Measurements from ENCODE around the gene ANKRD13B. TPM values are rescaled to one million over a fixed set of nuclear protein-coding genes. Genes with fewer than 3 reads are reported as not detected.
A peak's percentile ranks its signal among the peaks of the same experiment; 100 is the strongest.

ANKRD13B gene
- total RNA-seq, 1 donor from 2014 or later, result 17.9 TPM

GRCh38 chr17:29586676-29587469, 6.1 kb upstream of the ANKRD13B start:
- H3K79me2 ChIP-seq (ENCODE audit: insufficient read depth, low read length), result peaks cover 71% of the 10 kb centered on the region
- no peak overlapping the region for H3K27ac Mint-ChIP-seq (ENCODE audit: unreplicated experiment)
- DNase-seq (ENCODE audit: low read depth) (no peak), FAIRE-seq (no peak)
- no peaks in the 10 kb centered on the region for H3K27me3 Mint-ChIP-seq (ENCODE audit: low read depth, unreplicated experiment)
- H4K20me1 ChIP-seq (ENCODE audit: insufficient read depth, low read length), result peaks cover 70% of the 10 kb centered on the region
- H3K36me3 ChIP-seq (ENCODE audit: insufficient read depth, low read length), result no peaks in the 10 kb centered on the region
- peaks cover 18% of the 10 kb centered on the region for H3K4me1 Mint-ChIP-seq (ENCODE audit: low read depth, unreplicated experiment)
- H2AFZ ChIP-seq (ENCODE audit: low read depth, low read length), result no peak overlapping the region
- peak overlapping the region; percentile 93 for H3K4me3 Mint-ChIP-seq (ENCODE audit: unreplicated experiment)
- TF ChIP-seq EZH2 (IDR thresholded peaks at IDR 0.05; ENCODE audit: insufficient read depth, low read length), result no peak
- no peak for TF ChIP-seq CTCF (IDR thresholded peaks at IDR 0.05; ENCODE audit: insufficient read depth, low read depth, low read length)
- no peaks in the 10 kb centered on the region for H3K9me3 Mint-ChIP-seq (ENCODE audit: unreplicated experiment)
- no peak overlapping the region for H3K27ac ChIP-seq (ENCODE audit: low read depth, low read length)
- H3K9ac ChIP-seq (ENCODE audit: low read length), result peak overlapping the region; percentile 79
- no peak overlapping the region for H3K4me3 ChIP-seq (ENCODE audit: insufficient read depth, low read depth, low read length)
- H3K4me1 ChIP-seq (ENCODE audit: insufficient read depth, low read length), result peaks cover 60% of the 10 kb centered on the region
- H3K36me3 Mint-ChIP-seq (ENCODE audit: low read depth, unreplicated experiment), result peaks cover 4% of the 10 kb centered on the region
- no peaks in the 10 kb centered on the region for H3K27me3 ChIP-seq (ENCODE audit: insufficient read depth, low read length)
- no peaks in the 10 kb centered on the region for H3K9me3 ChIP-seq (ENCODE audit: insufficient read depth, low read depth, low read length)
- H3K4me2 ChIP-seq (ENCODE audit: low read length), result peak overlapping the region; percentile 88

- Histone ChIP-seq H2AFZ (ENCODE audit: low read depth, low read length) (no peak overlapping the region), H3K27ac (ENCODE audit: low read depth, low read length) (no peak overlapping the region), H3K36me3 (ENCODE audit: insufficient read depth, low read length) (no peaks in the 10 kb centered on the region), H3K4me2 (ENCODE audit: low read length) (peak overlapping the region; percentile 88), H3K4me1 (ENCODE audit: insufficient read depth, low read length) (peaks cover 67% of the 10 kb centered on the region), H3K9ac (ENCODE audit: low read length) (peak overlapping the region; percentile 79), H3K4me3 (ENCODE audit: insufficient read depth, low read depth, low read length) (peak overlapping the region; percentile 81), H3K9me3 (ENCODE audit: insufficient read depth, low read depth, low read length) (no peaks in the 10 kb centered on the region), H3K79me2 (ENCODE audit: insufficient read depth, low read length) (peaks cover 64% of the 10 kb centered on the region), H4K20me1 (ENCODE audit: insufficient read depth, low read length) (peaks cover 63% of the 10 kb centered on the region), H3K27me3 (ENCODE audit: insufficient read depth, low read length) (no peaks in the 10 kb centered on the region)
- H3K27me3 Mint-ChIP-seq (ENCODE audit: low read depth, unreplicated experiment), result no peaks in the 10 kb centered on the region
- TF ChIP-seq CTCF (IDR thresholded peaks at IDR 0.05; ENCODE audit: insufficient read depth, low read depth, low read length) (no peak), EZH2 (IDR thresholded peaks at IDR 0.05; ENCODE audit: insufficient read depth, low read length) (no peak)
- peak overlapping the region; percentile 93 for H3K4me3 Mint-ChIP-seq (ENCODE audit: unreplicated experiment)
- H3K9me3 Mint-ChIP-seq (ENCODE audit: unreplicated experiment), result no peaks in the 10 kb centered on the region
- DNase-seq (ENCODE audit: low read depth), result no peak
- H3K4me1 Mint-ChIP-seq (ENCODE audit: low read depth, unreplicated experiment), result peaks cover 21% of the 10 kb centered on the region
- H3K36me3 Mint-ChIP-seq (ENCODE audit: low read depth, unreplicated experiment), result no peaks in the 10 kb centered on the region
- no peak overlapping the region for H3K27ac Mint-ChIP-seq (ENCODE audit: unreplicated experiment)
- no peak for FAIRE-seq
Measured at GRCh38 chr17:29587591-29587990, 5.3 kb upstream of the ANKRD13B start.

GRCh38 chr17:29588017-29588561, 4.8 kb upstream of the ANKRD13B start:
- Histone ChIP-seq H3K9me3 (ENCODE audit: insufficient read depth, low read depth, low read length) (no peaks in the 10 kb centered on the region), H2AFZ (ENCODE audit: low read depth, low read length) (peak overlapping the region; percentile 67), H3K4me1 (ENCODE audit: insufficient read depth, low read length) (peaks cover 70% of the 10 kb centered on the region), H3K9ac (ENCODE audit: low read length) (peak overlapping the region; percentile 79), H3K4me3 (ENCODE audit: insufficient read depth, low read depth, low read length) (peak overlapping the region; percentile 81), H4K20me1 (ENCODE audit: insufficient read depth, low read length) (peaks cover 58% of the 10 kb centered on the region), H3K4me2 (ENCODE audit: low read length) (peak overlapping the region; percentile 88), H3K27me3 (ENCODE audit: insufficient read depth, low read length) (no peaks in the 10 kb centered on the region), H3K36me3 (ENCODE audit: insufficient read depth, low read length) (no peaks in the 10 kb centered on the region), H3K79me2 (ENCODE audit: insufficient read depth, low read length) (peaks cover 59% of the 10 kb centered on the region), H3K27ac (ENCODE audit: low read depth, low read length) (peak overlapping the region; percentile 25)
- H3K27ac Mint-ChIP-seq (ENCODE audit: unreplicated experiment), result peak overlapping the region; percentile 87
- FAIRE-seq (no peak), DNase-seq (ENCODE audit: low read depth) (no peak)
- TF ChIP-seq CTCF (IDR thresholded peaks at IDR 0.05; ENCODE audit: insufficient read depth, low read depth, low read length) (no peak), EZH2 (IDR thresholded peaks at IDR 0.05; ENCODE audit: insufficient read depth, low read length) (no peak)
- H3K36me3 Mint-ChIP-seq (ENCODE audit: low read depth, unreplicated experiment), result no peaks in the 10 kb centered on the region
- H3K9me3 Mint-ChIP-seq (ENCODE audit: unreplicated experiment), result no peaks in the 10 kb centered on the region
- no peaks in the 10 kb centered on the region for H3K27me3 Mint-ChIP-seq (ENCODE audit: low read depth, unreplicated experiment)
- peaks cover 21% of the 10 kb centered on the region for H3K4me1 Mint-ChIP-seq (ENCODE audit: low read depth, unreplicated experiment)
- peak overlapping the region; percentile 93 for H3K4me3 Mint-ChIP-seq (ENCODE audit: unreplicated experiment)

Measured in astrocyte (in vitro differentiated cells and primary cell).